NCI-H748 (cell line): ENCODE measurements around the gene FAM83C.
"Not testable (repeated sequence)": the region's sequence is repeated elsewhere in the genome, so short reads cannot be mapped to it uniquely, and the experiment has no call there.

Experiments used
- DNase-seq: peaks from one replicate; lab custom pipeline; 2025; ENCODE audit not compliant: unreplicated experiment; lab: John Stamatoyannopoulos, UW

Gene FAM83C

DNA sequence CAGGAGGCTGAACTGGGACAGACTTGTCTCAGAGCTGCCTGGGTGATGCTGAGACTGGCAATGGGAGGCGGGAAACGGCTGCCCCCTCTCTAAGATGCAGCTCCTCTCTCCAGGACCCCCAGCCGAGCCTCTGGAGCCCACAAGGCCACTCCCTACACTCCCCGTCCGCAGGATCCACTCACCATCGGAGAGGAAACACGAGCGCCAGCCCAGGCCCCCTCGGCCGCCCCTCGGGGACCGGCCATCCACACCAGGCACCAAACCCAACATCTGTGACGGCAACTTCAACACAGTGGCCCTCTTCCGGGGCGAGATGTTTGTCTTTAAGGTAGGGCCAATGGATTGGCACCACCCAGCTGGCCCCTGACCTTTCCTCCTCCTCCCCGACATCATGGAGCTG lies 25.1 kb downstream of the FAM83C start:
- DNase-seq: no peak

DNA sequence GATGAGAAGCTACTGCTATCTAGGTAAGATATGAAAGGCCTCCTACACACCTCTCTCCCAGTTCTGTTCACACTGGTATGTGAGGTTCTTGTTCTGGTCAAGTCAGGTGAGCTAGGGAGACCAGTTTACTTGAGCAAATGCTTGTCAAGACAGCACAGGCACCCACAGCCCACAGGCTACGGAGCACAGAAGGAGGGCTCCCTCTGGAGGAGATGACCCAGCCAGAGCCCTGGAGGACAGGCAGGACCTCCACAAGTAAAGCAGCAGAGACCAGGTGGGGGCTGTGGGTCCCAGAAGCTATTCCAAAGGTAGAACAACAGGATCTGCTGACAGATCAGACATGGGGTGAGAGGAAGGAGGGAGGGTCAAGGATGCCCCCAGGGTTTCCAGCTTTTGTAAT lies 27.5 kb downstream of the FAM83C start:
- no peak for DNase-seq

DNA sequence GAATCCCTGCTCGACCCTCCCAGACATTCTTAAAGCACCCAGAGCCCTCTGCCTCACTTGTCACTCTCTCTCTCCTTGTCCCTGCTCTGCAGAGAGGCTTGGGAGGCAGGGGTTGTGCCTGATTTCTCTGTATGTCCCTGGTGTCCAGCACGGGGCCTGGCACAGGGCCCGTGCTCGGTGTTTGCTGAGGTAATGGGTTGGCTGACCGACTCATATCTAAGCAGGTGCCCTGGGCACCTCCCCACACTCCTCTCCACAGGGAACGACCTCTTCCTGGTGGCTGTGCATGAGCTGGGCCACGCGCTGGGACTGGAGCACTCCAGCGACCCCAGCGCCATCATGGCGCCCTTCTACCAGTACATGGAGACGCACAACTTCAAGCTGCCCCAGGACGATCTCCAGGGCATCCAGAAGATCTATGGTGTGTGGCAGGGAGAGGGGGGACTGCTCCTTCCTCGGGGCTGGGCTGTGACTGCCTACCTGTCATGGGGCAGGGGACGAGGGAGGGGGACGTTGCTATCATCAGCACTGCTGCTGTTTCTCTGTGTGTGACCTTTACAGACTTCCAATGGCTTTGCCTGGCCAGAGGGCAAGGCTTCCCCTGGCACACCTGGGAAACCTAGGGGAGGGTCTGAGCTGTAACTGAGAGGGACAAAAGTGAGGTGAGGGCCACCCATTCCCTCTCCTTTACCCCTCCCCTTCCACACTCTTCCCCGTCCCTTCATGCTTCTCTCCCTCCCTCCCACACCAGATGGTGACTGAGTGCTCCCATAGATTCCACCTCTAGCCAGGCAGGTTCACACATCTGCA lies 28.5 kb downstream of the FAM83C start:
- no peak for DNase-seq

DNA sequence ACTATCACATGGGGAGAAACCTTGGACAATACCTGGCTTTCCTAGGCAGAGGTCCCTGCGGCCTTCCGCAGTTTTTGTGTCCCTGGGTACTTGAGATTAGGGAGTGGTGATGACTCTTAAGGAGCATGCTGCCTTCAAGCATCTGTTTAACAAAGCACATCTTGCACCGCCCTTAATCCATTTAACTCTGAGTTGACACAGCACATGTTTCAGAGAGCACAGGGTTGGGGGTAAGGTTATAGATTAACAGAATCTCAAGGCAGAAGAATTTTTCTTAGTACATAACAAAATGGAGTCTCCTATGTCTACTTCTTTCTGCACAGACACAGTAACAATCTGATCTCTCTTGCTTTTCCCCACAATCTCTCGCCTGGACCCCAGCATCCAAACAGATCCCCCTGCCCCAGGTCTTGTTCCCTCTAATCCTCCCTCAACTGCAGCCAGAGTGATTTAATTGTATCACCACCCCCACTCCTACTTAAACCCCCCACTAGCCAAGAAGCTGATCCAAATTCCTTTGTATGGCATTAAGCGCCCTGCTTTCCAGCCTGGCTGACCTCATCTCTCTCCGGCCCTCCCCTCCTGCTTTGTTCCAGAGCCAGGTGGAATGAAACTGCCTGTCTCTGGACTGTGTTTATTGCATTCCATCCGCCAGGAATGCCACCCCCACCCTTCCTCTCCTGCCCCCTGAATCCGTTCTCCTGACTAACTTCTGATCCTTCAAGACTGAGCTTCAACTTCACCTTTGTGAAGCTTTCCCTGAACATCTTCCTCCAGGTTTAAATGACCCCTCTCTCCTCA lies 29.3 kb downstream of the FAM83C start:
- DNase-seq: not testable (repeated sequence)

DNA sequence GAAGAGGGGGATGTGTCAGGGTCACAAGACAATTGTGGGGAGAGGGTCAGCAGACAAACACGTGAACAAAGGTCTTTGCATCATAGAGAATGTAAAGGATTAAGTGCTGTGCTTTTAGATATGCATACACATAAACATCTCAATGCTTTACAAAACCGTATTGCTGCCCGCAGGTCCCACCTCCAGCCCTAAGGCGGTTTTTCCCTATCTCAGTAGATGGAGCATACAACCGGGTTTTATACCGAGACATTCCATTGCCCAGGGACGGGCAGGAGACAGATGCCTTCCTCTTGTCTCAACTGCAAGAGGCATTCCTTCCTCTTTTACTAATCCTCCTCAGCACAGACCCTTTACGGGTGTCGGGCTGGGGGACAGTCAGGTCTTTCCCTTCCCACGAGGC lies 29.9 kb downstream of the FAM83C start:
- not testable (repeated sequence) for DNase-seq

GRCh38 chr20:35260426-35260825 lies 31.8 kb downstream of the FAM83C start:
- DNase-seq: no peak

- no peak for DNase-seq
Observed at GRCh38 chr20:35257175-35257909, 34.9 kb downstream of the FAM83C start.

DNA sequence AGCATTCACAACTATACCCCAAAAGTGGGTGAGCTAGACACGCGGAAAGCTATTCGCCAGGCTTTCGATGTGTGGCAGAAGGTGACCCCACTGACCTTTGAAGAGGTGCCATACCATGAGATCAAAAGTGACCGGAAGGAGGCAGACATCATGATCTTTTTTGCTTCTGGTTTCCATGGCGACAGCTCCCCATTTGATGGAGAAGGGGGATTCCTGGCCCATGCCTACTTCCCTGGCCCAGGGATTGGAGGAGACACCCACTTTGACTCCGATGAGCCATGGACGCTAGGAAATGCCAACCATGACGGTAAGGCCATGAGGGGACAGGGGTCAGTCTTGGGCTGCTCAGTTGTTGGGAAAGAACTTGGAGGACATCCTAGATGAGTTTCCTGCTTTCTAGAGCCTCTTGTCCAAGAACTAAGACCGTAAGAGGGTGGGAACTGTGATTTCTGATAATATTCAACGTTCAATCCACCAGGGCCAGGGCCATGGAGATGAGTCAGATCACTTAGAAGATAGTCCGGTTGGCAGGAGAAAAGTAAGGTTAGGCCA lies 37.7 kb downstream of the FAM83C start:
- DNase-seq: no peak

DNA sequence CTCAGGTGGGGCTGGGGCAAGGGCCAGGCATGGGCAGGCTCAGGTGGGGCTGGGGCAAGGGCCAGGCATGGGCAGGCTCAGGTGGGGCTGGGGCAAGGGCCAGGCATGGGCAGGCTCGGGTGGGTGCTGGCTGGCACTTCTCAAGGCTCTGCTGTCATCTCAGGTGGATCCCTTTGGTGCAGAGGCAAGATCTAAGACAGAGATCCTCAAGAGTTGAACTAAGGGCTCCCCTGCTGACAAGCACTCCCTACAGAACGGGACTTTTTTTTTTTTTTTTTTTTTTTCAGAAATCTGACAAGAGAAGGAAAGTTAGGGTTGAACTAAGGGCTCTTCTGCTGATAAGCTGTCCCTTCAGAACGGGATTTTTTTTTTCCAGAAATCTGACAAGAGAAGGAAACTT lies 39.2 kb downstream of the FAM83C start:
- no peak for DNase-seq

- not testable (repeated sequence) for DNase-seq
Observed at GRCh38 chr20:35252598-35252997, 39.6 kb downstream of the FAM83C start.

GRCh38 chr20:35252037-35252461 lies 40.2 kb downstream of the FAM83C start:
- DNase-seq: no peak

DNA sequence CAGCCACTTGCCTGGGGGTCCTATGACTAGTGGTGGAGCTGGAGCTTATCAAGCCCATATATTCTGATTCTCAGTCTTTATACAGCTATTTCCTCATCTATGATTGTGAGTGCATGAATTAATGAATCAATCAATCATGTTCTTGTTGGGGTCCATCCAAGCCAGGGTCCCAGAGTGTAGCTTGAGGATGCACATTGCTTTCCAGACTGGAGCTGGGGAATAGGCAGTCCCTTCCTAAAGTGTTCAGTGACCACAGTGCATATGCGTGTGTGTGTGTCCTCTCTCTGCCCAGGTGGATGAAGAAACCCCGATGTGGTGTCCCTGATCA lies 40.6 kb downstream of the FAM83C start:
- no peak for DNase-seq

GRCh38 chr20:35248641-35249475 lies 43.4 kb downstream of the FAM83C start:
- DNase-seq: no peak

GRCh38 chr20:35246723-35247122 lies 45.5 kb downstream of the FAM83C start:
- no peak for DNase-seq

DNA sequence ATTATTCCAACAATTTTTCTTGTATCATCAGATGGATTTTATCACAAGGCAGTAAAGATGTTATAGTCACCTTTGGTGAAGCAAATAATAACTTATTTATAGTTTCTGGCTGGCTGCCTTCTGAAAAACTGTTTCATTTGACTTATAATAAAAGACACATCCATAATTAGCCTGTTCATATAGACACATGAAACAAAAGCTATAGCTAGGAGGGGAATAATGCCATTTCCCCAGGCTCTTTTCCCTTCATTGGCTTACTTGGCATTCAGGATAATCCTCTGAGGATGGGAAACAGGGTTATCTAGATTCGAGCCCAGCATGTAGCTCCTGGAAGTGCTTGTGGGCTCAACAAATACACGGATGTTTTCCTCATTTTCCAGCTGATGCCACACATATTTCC lies 48.2 kb downstream of the FAM83C start:
- no peak for DNase-seq

- no peak for DNase-seq
Observed at GRCh38 chr20:35243317-35243716, 48.9 kb downstream of the FAM83C start.

DNA sequence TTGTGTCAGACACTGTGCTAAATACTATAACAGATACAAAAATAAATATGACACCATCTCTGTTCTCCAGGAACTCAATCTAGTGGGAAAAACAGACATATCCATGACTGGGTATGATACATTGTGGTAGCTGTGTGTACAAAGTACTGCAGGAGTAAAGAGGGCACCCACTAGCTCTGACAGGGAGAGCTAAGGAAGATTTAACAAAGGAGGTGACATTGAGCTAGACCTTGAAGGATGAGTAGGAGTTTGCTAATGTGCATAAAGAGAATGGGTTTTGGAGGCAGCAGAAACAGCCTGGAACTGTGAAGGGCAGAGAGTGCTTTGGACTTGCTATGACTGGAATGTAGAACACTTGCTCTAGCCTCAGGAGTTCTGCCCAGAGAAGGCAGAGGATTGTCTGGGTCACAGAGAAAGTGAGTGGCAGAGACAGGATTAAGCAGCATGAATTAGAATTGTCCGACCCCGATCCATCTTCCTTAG lies 51.4 kb downstream of the FAM83C start:
- no peak for DNase-seq

- DNase-seq: no peak
Observed at GRCh38 chr20:35240083-35240810, 52.0 kb downstream of the FAM83C start.

GRCh38 chr20:35238735-35239134 lies 53.5 kb downstream of the FAM83C start:
- no peak for DNase-seq

GRCh38 chr20:35238170-35238569 lies 54.1 kb downstream of the FAM83C start:
- no peak for DNase-seq
